HG02642 (cell line): ENCODE data around the gene DENND1B.

Source experiments
- ATAC-seq: cut with Tn5 transposase; IDR thresholded peaks from one replicate; pipeline ENCODE4 v1.9.1; 2021; ENCODE audit warnings: mild to moderate bottlenecking; ENCODE audit not compliant: unreplicated experiment, poor library complexity

Gene DENND1B

DNA sequence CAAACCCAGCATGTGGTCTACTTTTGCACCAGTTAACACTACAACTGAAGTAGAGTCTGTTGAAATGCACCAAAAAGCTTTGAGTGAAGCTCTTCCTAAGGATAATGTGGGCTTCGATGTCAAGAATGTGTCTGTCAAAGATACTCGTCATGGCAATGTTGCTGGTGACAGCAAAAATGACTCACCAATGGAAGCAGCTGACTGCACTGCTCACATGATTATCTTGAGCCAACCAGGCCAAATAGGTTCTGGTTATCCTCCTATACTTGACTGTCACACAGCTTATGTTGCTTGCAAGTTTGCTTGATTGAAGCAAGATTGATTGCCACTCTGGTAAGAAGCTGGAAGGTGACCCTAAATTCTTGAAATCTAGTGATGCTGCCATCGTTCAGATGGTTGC, 85.2 kb downstream of the DENND1B start:
- ATAC-seq, result no peak

DNA sequence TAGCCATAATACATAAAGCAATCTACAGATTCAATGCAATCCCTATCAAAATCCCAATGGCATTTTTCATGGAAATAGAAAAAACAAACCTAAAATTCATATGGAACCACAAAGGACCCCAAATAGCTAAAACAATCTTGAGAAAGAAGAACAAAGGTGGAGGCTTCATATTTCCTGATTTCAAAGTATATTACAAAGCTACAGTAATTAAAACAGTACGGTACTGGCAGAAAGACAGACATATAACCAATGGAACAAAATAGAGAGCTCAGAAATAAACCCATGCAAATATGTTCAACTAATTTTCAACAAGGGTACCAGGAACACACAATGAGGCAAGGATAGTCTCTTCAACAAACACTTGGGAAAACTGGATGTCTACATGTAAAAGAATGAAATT, 87.0 kb downstream of the DENND1B start:
- no peak for ATAC-seq

DNA sequence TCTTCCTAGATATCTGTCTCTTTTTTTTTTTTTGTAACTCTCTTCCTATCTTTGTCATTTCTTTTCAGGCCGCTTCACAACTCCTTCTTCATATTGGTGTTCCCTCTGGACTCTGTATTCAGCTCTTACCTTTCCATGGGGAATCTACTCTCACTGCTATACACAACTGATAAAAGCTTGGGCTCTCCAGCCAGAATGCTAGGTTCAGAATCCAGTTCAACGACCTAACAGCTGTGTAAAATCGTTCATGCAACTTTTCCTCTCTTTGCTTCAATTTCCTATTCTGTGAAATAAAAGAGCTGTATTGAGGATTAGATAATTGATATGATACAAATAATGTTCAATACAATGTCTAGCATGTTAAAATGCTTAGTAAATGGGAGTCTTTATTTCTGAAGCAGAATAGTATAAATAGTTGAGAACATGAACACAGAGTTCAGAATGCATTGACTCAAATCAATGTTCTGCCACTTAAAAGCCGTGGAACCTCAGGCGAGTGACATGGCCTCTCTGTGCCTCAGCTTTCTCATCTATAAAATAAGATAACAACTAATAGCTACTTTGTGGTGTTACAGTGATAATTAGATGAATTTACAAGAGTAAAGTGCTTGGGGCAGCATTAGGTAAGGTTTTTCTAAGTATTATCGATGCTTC, 88.5 kb downstream of the DENND1B start:
- ATAC-seq, result no peak

DNA sequence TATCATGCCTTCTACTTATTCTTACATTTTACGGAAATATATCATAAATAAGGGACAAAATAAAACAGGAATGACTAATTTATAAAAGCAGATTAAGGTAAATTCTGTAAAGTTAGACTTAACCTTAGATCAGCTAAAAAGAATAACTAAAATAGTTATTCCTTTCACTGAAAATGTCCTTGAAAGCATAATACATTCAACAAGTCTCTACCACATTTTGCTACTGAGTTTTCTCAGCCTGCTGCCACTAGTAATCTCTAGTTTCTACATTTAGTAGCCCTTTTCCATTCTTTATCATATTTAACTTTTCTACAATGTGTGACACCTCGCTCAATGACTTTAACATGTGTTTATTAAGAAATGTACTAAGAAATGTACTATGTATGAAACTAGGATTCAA, 89.0 kb downstream of the DENND1B start:
- no peak for ATAC-seq

DNA sequence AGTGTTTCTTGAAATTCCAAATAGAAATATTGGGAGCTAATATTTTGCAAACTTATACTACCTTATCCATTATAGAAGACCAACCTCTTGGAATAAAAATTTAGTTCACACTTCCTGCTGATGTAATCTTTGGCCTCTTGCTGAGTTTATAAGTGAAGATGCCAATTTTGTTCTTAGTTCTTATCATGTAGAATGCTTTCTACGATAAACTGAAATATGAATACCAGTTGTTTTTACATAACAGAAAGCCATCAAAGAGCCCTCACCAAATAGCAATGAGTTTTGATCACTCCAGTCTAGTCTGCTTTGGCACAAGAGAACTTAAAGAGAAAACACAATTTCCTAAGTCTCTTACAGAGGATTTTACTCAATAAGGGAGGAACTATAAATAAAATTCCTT, 89.5 kb downstream of the DENND1B start:
- ATAC-seq, result no peak

DNA sequence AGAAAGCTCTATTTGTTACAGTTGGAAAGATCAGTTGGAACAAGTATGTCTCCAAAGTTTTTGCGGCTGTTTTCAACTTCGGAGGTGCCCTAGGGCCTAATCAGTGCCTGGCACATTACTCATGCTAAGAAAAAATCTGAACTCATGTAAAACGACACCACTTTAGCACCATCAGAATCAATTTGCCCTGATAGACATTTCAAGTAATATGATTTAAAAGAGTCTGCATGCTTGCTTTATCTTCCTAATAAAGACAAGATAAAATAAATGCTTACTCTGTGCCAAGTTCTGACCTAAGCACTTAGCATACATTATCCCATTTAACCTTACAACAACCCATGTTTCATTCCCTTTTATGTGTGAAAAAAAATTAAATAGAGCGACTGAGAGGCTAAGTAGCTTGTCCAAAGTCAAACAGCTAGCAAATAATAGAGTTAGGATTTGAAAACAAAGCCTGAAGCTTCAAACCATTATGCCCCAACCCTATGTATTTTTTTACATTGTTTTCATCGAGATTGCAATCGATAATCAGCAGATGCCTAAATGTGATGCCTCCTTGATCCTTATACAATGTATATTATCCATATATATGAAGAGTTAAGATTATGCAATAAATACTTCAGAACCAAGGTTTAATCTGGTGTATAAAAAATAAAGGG, 91.3 kb downstream of the DENND1B start:
- ATAC-seq, result no peak

DNA sequence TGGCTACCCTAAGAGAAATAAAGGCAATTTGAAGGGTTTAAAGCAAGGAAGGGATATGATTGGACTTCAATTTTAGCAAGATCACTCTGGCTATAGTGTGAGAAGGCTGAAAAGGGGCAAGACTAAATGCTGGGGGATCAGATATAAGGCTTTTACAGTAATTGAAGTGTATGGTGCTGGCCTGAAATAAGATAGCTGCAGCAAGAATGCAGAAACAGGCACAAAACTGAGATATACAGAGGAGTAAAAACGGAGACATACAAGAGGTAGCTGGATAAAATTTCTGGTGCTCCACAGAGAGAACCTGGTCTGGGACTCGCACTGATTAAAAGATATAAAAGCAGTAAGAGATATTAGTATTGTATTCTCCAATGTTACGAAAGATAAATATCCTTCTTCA, 92.0 kb downstream of the DENND1B start:
- ATAC-seq, result no peak

DNA sequence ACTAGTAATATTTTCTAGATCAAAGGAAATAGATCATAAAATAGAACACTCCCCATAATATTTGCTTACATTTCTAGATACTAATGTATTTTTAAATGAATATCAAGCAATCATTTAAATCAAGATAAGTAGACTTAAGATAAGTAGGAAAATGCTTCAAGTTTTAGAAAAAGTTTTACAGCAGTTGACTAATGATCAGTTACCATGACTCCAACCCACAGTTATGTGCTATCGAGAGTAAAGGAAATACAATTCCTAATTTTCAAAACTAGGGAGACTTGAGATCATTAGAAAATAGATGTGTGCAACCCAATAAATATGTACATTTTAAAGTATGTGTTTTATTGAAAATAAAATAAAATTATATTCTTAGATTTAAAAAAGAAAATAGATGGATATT, 95.0 kb downstream of the DENND1B start:
- ATAC-seq, result no peak

DNA sequence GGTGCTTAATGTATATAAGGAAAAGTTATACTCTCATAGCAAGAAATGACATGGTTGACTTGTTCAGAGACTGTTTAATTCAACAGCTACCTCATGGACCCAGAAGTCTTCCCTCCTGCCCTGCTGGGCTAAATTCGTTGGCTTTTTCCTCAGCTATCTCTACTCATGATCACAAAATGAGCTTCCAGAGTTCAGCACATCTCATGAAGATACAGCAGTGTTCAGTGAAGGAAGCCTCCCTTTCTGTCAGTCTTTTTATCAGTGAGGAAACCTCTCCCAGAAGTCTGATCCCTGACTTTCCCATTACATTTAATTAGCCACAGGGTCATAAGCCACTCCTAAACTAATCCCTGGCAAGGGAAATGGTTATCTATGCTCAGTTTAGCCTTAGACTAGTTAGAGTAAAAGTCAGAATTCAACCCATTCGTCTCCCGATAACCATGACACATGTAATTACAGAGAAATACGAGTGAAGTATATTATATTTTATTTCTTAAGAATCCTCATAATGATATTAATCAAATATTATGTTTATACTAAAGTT, 97.5 kb downstream of the DENND1B start:
- no peak for ATAC-seq

DNA sequence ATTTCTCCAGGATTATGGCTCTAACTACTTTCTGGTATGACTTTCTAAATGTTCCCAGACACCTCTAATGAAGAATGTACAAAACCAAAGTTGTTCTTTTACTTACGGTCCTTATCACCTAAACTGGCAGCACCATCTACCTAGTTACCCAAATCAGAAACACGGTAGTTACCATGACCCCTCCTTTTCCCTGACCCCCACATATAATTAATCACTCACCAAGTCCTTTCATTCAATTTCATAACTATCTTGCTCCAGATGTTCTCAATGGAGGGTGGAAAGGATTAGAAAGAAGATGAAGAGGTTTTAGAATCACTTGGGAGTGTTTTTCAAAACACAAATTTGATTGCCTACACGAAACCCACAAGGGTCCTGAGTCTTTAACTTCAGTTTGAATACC, 98.0 kb downstream of the DENND1B start:
- no peak for ATAC-seq

DNA sequence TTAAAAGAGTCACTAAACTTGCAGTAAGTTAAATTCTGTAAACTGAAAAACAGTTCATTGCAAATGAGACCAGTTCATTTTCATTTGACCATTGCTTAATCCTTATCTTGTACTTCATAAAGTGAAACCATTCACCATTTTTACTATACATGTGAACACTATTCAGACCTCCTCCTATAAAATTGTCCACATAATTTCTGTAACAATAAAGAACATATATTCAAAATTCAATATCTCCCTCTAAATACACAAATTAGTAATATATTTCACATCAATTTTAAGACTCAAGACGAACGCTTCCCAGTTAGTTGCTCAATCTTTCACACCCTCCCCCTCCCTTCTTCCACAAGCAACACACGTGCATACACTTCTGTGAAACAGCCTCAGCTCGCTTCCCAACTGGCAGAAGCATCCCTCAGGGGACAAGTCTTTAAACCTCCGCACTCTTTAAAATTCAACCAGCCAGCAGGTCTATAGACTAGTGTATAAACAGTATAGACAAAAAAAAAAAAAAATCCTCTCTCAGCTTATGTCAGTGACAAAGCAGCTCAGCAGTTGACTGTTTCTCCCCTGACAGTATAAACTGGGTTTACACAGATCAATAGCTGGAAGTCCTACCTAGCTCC, 99.6 kb downstream of the DENND1B start:
- no peak for ATAC-seq

DNA sequence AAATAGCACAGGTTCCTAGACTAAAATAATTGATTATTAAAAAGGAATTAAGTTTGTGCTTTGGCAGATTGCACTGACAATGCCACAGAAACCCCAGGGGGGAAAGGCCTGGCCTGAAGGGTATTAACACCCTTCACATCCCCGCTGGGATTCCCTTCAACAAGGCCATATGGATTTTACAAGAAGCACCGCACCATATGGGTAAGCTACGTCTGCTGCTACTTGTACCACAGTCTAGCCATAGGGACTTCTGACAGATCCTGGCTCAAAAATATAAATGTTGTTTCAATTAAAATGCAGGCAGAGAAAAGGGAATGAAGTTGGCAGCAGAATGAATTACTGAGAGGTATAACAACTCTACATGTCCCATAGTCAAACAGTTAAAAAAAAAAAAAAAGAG, 101.0 kb downstream of the DENND1B start:
- no peak for ATAC-seq

DNA sequence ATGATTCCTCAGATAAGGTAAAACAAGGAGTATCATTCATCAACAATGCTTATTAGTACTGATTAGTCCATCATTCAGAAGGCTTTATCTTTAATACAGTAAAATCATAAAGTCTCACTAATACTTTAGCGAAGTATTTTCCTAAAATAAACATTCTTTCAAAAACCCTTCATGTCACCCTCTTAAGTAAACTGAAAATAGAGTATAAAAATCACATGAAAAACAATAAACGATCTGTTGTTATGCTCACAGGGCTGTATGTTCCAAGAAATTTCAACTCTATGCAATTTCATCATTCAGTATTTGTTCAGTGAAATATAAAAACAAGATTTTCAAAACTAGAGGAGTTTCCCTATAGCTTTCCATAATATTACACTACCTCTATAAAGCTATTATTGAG, 102.0 kb downstream of the DENND1B start:
- no peak for ATAC-seq

DNA sequence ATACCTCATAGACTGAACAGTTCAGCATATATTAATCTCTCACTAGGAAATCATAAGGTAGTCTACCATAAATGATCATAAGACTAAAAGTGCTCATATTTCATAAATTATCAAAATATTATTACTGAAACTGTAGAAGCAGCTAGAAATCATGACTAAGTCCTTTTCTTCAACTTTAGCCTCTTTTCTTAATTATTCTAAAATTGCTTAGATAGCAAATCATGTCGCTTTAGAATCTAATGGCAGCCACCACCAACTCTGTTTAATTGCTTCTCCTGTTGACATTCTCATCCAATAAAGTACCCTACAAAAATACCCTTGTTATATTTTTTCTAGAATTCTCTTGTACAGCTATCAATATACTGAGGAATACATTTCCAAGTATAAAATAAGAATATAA, 102.9 kb downstream of the DENND1B start:
- ATAC-seq, result no peak

DNA sequence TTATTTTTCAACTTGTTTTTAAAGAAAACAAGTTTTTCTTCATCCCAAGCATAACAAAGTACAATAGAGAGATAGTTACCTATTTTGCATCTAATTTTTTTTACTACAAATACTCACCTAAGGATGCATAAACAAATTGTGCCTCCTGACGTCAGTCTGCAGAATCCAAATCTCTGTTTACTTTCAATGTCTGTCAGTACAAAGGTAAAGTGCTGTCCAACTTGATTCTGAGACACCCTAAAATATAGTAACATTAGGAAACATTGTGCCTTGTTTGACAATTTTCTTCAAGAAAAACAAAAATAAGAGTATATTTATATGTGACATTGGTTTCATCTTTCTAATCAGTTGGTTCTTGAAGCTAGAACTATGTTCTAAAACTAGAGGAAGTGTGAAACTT, 103.4 kb downstream of the DENND1B start:
- ATAC-seq, result no peak

DNA sequence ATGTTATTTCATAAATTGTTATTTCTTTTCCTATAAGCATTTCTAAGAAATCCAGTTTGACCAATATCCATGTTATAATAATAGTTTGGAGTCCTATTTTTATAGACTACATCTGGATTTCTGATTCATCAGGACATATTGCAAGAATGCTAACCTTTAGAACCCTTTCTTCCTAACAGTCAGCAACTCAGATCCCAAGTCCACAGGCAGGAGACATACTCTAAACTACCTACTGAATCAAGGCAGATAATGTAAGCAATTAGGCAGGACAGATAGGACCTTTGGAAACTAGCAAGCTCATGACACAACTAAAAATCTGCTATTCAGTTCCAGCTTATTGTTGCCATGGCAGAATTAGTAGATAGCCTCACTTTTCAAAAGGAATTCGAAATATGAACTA, 104.1 kb downstream of the DENND1B start:
- no peak for ATAC-seq

DNA sequence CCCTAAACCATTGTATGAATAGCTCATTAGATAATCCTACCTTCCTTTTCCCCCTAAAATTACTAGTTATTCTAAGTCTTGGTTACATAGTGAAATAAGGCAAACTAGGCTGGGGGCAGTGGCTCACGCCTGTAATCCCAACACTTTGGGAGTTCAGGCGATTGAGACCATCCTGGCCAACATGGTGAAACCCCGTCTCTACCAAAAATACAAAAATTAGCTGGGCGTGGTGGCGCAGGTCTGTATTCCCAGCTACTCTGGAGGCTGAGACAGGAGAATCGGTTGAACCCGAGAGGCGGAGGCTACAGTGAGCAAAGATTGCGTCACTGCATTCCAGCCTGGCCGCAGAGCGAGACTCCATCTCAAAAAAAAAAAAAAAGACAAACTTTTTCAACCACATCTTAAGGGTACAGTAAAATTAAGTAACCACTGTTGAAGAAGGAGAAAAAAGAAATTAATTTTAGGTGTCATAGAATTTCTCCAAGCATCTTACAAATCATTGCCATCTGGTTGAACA, 108.5 kb downstream of the DENND1B start:
- ATAC-seq, result no peak

DNA sequence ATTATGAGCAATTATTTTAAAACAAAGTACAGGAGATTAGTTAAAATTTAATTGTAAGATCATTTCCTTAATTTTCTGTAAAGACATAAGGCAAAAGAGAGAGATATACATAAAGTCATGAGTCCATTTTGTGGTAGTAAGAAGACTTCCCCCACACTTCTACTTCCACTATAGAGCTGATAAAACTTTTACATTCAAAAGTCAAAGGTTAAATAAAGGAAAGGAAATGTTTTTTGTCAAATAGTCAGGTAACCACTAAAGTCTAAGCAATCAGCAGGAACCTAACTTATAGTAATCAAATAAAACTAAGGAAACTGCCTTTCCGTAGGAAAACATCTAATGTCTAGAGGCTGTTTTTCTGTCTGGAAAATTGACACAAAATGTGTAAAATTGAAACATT, 110.9 kb downstream of the DENND1B start:
- ATAC-seq, result no peak

DNA sequence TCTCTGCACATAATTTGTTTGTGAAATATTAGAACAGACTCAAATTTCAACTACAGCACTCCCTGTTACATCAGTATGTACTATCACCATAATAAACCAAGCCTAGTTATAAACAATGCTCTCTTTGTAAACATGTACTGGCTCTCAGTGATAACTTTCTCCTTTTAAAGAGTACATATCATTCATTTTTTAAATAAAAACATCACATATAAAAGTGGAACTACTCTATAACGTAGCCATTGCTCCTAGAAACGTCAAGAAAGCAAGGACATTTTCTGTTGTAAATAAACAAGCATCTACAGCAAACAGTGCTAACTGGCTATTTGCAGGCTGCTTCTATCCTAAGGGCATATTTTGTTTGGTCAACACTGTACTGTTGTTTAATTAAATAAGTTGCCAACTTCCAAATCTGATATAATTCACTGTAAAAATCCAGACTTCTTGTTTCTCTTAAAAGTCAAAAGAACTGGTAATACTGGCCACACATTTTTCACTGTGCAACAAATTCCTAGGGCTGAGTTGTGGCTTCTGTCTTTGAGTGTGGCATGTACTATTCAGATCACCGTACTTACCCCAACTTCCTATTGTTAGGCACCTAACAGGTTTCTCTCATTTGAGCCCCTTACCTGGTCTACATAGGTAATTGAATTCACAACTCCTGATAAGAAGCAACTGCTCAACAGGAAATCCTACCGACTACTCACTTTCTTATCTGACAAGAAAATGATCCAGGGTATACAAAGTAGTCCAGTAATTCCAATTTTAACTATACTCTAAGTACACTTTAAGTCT, 111.9 kb downstream of the DENND1B start:
- ATAC-seq, result no peak

DNA sequence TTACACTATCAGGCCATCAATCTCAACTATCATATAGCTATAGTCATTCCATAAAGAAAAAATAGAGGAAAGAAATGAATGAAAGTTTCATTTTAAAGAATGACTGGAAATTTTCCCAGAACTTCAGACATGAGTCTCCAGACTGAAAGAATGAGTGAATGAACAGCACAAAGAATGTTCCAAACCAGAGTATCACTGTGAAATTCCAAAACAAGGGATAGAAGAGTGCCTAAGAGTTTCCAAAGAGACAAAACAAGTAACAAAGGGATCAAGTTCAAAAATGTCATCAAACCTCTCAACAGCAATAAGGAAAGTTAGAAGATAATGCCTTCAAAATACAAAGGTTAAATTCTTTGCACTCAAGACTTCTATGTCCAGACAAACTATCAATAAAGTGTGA, 114.9 kb downstream of the DENND1B start:
- ATAC-seq, result no peak

DNA sequence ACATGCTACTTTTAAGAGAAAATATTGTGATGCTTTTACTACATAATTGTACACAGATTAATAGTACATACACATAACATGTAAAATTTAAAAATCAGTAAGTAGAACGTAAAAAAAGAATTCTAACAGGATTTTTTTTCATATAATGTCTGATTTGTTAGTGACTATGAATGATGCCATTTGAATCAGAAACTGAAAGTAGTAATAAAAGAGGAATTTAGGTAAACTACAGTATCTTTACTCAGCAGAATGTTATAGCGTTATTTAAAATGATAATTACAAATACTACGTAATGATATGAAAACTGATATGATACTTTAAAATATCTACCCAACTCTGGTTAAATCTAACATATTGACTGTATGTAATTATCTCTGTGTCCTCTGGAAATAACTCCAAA, 116.1 kb downstream of the DENND1B start:
- no peak for ATAC-seq
